ENCODE measurements around the gene RTN4RL1. TPM values are rescaled to one million over a fixed set of nuclear protein-coding genes. Genes with fewer than 3 reads are reported as not detected.

RTN4RL1 gene
- total and polyA plus RNA-seq, 12 donors: 0.81 to 6.3 (median 2.7) TPM

DNA sequence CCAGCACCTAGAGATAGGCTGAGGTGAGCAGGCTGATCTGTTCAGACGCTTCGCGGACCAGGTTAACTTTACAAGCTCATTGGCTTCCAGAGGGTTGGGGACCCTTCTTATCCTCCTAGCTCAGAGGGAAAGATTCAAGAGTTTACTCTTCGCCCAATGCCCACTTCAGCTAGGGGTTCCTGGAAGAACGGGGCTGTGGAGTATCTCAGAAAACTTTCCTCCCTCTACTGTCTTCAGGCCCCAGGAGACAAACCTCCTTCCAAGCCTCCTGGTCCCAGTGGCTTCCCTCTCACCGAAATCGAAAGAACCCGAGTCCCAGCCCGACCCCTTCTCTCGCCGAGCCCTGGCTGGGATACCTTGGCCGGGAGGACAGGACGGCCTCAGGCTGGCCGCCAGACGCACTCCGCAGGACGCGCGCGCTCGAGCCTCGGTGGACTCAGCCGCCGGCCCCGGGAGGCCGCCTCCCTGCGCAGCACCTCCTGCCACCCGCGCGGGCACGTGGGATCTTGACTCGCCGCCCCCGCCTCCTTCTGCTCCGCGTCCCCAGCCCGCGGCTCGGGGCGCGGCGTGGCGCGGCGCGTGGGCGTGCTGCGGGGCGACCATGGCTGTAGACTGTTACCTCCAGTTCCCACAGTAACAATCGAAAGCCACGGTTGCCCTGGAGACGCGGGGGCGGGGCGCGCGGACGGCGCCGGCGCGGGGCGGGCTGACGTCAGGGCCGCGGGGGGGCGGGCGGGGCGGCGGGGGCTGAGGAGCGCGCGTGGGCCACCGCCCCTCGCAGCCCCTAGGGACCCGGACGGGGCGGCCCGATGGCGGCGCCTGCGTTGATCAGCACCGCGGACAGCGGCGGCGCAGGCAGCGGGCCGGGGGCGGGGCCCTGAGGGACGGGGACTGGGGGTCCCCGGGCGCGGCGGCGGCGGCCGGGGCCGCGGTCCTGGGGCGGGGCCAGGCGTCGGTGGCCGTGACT lies 24.5 kb upstream of the RTN4RL1 start:
- H3K4me3 ChIP-seq: peak overlapping the region; percentile 58 to 88 (median 74)
- H3K4me1 ChIP-seq: peaks cover 18 to 54% (median 40%) of the 10 kb centered on the region in 9 donors
- DNase-seq: peak; percentile 89
- H3K9me3 ChIP-seq: no peaks in the 10 kb centered on the region
- 2% methylated on average over 87 to 104 of the region's 104 CpGs for WGBS, 2 donors
- H3K27ac ChIP-seq: peak overlapping the region in 8 of 10 donors; percentile 37 to 77 (median 52)
- peaks cover 0 to 55% (median 9%) of the 10 kb centered on the region in 7 donors for H3K27me3 ChIP-seq
- peak; percentile 31 to 71 (median 53) for ATAC-seq
- intact Hi-C loops (cut with DNase I): loop anchor here in 7 of 10 donors (5.0 to 10.0 kb wide), 6 partner anchors 125 to 385 kb away; partner anchors contain the start of gene WDR81 (in 2 of the 7)
- TF ChIP-seq, protein P1, sequence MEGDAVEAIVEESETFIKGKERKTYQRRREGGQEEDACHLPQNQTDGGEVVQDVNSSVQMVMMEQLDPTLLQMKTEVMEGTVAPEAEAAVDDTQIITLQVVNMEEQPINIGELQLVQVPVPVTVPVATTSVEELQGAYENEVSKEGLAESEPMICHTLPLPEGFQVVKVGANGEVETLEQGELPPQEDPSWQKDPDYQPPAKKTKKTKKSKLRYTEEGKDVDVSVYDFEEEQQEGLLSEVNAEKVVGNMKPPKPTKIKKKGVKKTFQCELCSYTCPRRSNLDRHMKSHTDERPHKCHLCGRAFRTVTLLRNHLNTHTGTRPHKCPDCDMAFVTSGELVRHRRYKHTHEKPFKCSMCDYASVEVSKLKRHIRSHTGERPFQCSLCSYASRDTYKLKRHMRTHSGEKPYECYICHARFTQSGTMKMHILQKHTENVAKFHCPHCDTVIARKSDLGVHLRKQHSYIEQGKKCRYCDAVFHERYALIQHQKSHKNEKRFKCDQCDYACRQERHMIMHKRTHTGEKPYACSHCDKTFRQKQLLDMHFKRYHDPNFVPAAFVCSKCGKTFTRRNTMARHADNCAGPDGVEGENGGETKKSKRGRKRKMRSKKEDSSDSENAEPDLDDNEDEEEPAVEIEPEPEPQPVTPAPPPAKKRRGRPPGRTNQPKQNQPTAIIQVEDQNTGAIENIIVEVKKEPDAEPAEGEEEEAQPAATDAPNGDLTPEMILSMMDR (IDR thresholded peaks at IDR 0.05): no peak
- peaks cover 0 to 3% (median 0%) of the 10 kb centered on the region in 9 donors for H3K36me3 ChIP-seq

DNA sequence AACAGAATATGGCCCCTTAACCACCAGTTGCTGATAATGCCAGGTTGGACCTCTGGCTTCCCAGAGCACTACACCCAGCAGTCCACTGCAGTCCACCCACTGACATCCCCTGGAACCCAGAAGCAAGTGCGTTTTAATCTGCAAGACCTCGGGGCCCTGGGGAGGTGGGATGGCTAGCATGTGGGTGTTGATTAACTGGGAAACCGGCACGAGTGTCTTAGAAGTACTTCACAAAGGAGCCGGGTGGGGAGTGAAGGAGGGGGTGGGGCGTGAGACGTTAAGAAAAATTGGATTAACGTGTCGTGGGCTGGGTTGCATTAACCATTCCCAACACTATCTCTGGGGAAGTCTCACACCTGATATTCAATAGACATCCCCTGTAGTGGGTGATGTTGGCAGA lies 23.7 kb upstream of the RTN4RL1 start:
- intact Hi-C loops (cut with DNase I): loop anchor here in 2 of 10 donors (10.0 kb wide), 2 partner anchors 324 to 384 kb away; partner anchors contain the start of gene WDR81 (in 2 of the 2)
- peaks cover 16 to 54% (median 32%) of the 10 kb centered on the region in 9 donors for H3K4me1 ChIP-seq
- no peak overlapping the region for H3K27ac ChIP-seq
- H3K4me3 ChIP-seq: peak overlapping the region in 5 of 10 donors; percentile 58 to 88 (median 75)
- ATAC-seq (no peak), DNase-seq (no peak)
- peaks cover 0 to 11% (median 7%) of the 10 kb centered on the region in 9 donors for H3K36me3 ChIP-seq
- no peaks in the 10 kb centered on the region for H3K9me3 ChIP-seq
- TF ChIP-seq, protein P1 (IDR thresholded peaks at IDR 0.05): no peak
- WGBS, 2 donors: 11 to 14% methylated on average over 9 of the region's 9 CpGs
- H3K27me3 ChIP-seq: peaks cover 0 to 47% (median 7%) of the 10 kb centered on the region in 7 donors

DNA sequence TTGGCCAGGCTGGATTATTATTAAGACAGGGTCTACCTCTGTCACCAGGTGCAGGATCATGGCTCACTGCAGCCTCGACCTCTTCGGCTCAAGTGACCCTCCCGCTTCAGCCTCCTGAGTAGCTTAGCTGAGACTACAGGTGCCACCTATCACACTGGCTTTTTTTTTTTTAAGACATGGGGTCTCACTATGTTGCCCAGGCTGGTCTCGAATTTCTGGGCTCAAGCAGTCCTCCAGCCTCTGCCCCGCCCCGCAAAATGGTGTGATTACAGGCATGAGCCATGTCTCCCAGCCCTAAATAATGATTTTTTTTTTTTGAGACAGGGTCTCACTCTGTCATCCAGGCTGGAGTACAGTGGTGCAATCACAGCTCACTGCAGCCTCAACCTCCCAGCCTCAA lies 22.5 kb upstream of the RTN4RL1 start:
- Histone ChIP-seq H3K36me3 (peaks cover 0 to 23% (median 13%) of the 10 kb centered on the region in 9 donors), H3K9me3 (no peaks in the 10 kb centered on the region), H3K27me3 (peaks cover 0 to 38% (median 5%) of the 10 kb centered on the region in 7 donors), H3K4me1 (peaks cover 17 to 57% (median 37%) of the 10 kb centered on the region in 9 donors), H3K27ac (no peak overlapping the region), H3K4me3 (no peak overlapping the region)
- 93 to 95% methylated on average over 6 of the region's 6 CpGs for WGBS, 2 donors
- no peak for DNase-seq
- ATAC-seq: no peak
- intact Hi-C loops (cut with DNase I): loop anchor here in 2 of 10 donors (10.0 kb wide), 2 partner anchors 323 to 383 kb away; partner anchors contain the start of gene WDR81 (in 2 of the 2)
- TF ChIP-seq, protein P1 (IDR thresholded peaks at IDR 0.05): no peak

DNA sequence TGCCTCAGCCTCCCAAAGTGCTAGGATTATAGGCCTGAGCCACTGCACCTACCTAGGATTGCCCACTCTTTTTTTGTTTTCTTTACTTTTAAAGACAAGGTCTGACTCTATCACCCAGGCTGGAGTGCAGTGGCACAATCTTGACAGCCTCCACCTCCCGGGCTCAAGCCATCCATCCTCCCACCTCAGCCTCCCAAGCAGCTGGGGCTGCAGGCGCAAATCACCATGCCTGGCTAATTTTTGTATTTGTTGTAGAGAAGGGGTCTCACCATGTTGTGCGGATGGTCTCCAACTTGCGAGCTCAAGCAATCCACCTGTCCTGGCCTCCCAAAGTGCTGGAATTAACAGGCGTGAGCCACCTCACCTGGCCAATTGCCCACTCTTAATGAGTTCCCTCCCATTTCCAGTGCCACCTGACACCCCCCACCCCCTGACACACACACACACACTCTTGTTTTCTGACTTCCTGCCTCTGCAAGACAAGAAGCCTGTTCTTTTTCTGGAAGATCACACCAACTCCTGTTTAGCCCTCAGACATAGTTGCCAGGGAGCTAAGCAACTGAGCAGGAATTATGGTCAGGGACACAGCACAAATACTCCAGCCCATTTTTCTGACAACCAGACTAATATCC lies 19.2 kb upstream of the RTN4RL1 start:
- TF ChIP-seq, protein P1 (IDR thresholded peaks at IDR 0.05): no peak
- intact Hi-C loops (cut with DNase I): loop anchor here in 4 of 10 donors (5.0 to 10.0 kb wide), 3 partner anchors 137 to 380 kb away; partner anchors contain the start of gene WDR81 (in 2 of the 4)
- H3K4me1 ChIP-seq: peaks cover 11 to 50% (median 35%) of the 10 kb centered on the region in 9 donors
- no peak for ATAC-seq
- H3K36me3 ChIP-seq: peaks cover 0 to 40% (median 14%) of the 10 kb centered on the region in 9 donors
- no peaks in the 10 kb centered on the region for H3K9me3 ChIP-seq
- peaks cover 0 to 17% (median 0%) of the 10 kb centered on the region in 7 donors for H3K27me3 ChIP-seq
- H3K4me3 ChIP-seq: no peak overlapping the region
- 94 to 95% methylated on average over 5 of the region's 5 CpGs for WGBS, 2 donors
- DNase-seq: no peak
- H3K27ac ChIP-seq: no peak overlapping the region
